Keratinocyte (primary cell): ENCODE results near the gene TUBE1. TPM values are rescaled to one million over a fixed set of nuclear protein-coding genes. Genes with fewer than 3 reads are reported as not detected.

ENCODE experiments used
- DNase-seq: peaks from one replicate; pipeline ENCODE4 v3.0.0-alpha.2; 2011; ENCODE audit warnings: low read depth, missing footprints, low spot score
- FAIRE-seq: peaks from 2 replicates; lab custom pipeline; 2011; peaks lifted over from hg19 to GRCh38; lab: Jason Lieb, UNC
- H2AFZ ChIP-seq: 2 replicates; pipeline ENCODE4 v1.6.0; 2012; ENCODE audit warnings: low read length, control low read depth, inconsistent platforms; ENCODE audit not compliant: control insufficient read depth
- H3K27ac ChIP-seq: 2 replicates; pipeline ENCODE4 v1.5.1; 2011; ENCODE audit warnings: low read length; ENCODE audit not compliant: control insufficient read depth, insufficient read depth
- H3K27me3 ChIP-seq: 3 replicates; pipeline ENCODE4 v1.6.0; 2011; ENCODE audit warnings: low read length; ENCODE audit not compliant: control insufficient read depth, insufficient read depth; ENCODE audit errors: extremely low read depth
- H3K36me3 ChIP-seq, 2 experiments: 2 replicates in 1 of 2; 3 replicates in 1 of 2; pipeline ENCODE4 v1.5.1; 2011; ENCODE audit warnings: low read length in 2 of 2, mild to moderate bottlenecking in 1 of 2; ENCODE audit not compliant: control insufficient read depth in 2 of 2, insufficient read depth in 2 of 2; ENCODE audit errors: extremely low read depth in 1 of 2
- H3K4me1 ChIP-seq: 3 replicates; pipeline ENCODE4 v1.5.1; 2011; ENCODE audit warnings: low read length; ENCODE audit not compliant: control insufficient read depth, insufficient read depth; ENCODE audit errors: extremely low read depth
- H3K4me2 ChIP-seq: 3 replicates; pipeline ENCODE4 v1.6.0; 2011; ENCODE audit warnings: low read depth, low read length; ENCODE audit not compliant: control insufficient read depth, insufficient read depth; ENCODE audit errors: extremely low read depth
- H3K4me3 ChIP-seq, 3 experiments: fragments of 200-600 bp in 1 of 3; sonication (generic) in 1 of 3; 2 replicates in 2 of 3; 3 replicates in 1 of 3; pipeline ENCODE4 v1.5.1; 2011 to 2016; ENCODE audit warnings: low read length in 3 of 3, mild to moderate bottlenecking in 3 of 3, control low read depth in 2 of 3, inconsistent platforms in 1 of 3, low read depth in 1 of 3, mixed read lengths in 1 of 3, mixed run types in 1 of 3, moderate library complexity in 1 of 3; ENCODE audit not compliant: control insufficient read depth in 2 of 3, insufficient read depth in 2 of 3; ENCODE audit errors: extremely low read depth in 1 of 3
- H3K79me2 ChIP-seq: 2 replicates; pipeline ENCODE4 v1.6.0; 2012; ENCODE audit warnings: low read length; ENCODE audit not compliant: control insufficient read depth, insufficient read depth
- H3K9ac ChIP-seq: 3 replicates; pipeline ENCODE4 v1.6.0; 2011; ENCODE audit warnings: low read length; ENCODE audit not compliant: control insufficient read depth, insufficient read depth; ENCODE audit errors: extremely low read depth
- H3K9me1 ChIP-seq: 3 replicates; pipeline ENCODE4 v1.6.0; 2011; ENCODE audit warnings: low read length; ENCODE audit not compliant: control insufficient read depth, insufficient read depth; ENCODE audit errors: extremely low read depth
- H3K9me3 ChIP-seq: 2 replicates; pipeline ENCODE4 v1.5.1; 2012; ENCODE audit warnings: low read depth, low read length; ENCODE audit not compliant: control insufficient read depth
- H4K20me1 ChIP-seq: 3 replicates; pipeline ENCODE4 v1.6.0; 2011; ENCODE audit warnings: low read length; ENCODE audit not compliant: control insufficient read depth, insufficient read depth; ENCODE audit errors: extremely low read depth
- EZH2 ChIP-seq: IDR thresholded peaks from one replicate; pipeline ENCODE4 v1.6.1; 2012; ENCODE audit warnings: inconsistent platforms, mild to moderate bottlenecking, low read length, moderate library complexity
- dilution Hi-C: fragments of 300-500 bp; cut with MboI; formaldehyde crosslinking; loops from one replicate; pipeline ENCODE4 v1.7.0; 2020; ENCODE audit warnings: low sequenced_read_pairs; ENCODE audit not compliant: extremely low pct_ligation_motif_present
- polyA plus RNA-seq, 5 experiments: library from polyadenylated mRNA; depleted of rRNA in 3 of 5; stranded (reverse) in 3 of 5; stranded (forward) in 1 of 5; unstranded in 1 of 5; fragments of >200 nt; gene quantifications; 1 replicate in 1 of 5; 2 replicates in 3 of 5; 3 replicates in 1 of 5; pipeline versions ENCODE4 v1.2.1 to v1.2.3, GENCODE V29; 2011 to 2012; ENCODE audit warnings: missing spikeins in 2 of 5, low read depth in 1 of 5, low replicate concordance in 1 of 5
- TF ChIP-seq, protein P1 (sequence below), 3 experiments: IDR thresholded peaks in 1 of 3; conservative IDR thresholded peaks in 1 of 3; optimal IDR thresholded peaks in 1 of 3; 2 replicates in 2 of 3; 3 replicates in 1 of 3; pipeline versions ENCODE3 to v1.5.1; 2011; ENCODE audit warnings: low read length in 3 of 3, mild to moderate bottlenecking in 3 of 3, moderate library complexity in 2 of 3, control low read depth in 1 of 3, inconsistent platforms in 1 of 3; ENCODE audit not compliant: insufficient read depth in 2 of 3; ENCODE audit errors: extremely low read depth in 1 of 3

The TUBE1 gene
- polyA plus RNA-seq, 1 donor (not counting 4 experiments of a cell fraction or from before 2014, with no cell fraction given): 15.4 TPM

DNA sequence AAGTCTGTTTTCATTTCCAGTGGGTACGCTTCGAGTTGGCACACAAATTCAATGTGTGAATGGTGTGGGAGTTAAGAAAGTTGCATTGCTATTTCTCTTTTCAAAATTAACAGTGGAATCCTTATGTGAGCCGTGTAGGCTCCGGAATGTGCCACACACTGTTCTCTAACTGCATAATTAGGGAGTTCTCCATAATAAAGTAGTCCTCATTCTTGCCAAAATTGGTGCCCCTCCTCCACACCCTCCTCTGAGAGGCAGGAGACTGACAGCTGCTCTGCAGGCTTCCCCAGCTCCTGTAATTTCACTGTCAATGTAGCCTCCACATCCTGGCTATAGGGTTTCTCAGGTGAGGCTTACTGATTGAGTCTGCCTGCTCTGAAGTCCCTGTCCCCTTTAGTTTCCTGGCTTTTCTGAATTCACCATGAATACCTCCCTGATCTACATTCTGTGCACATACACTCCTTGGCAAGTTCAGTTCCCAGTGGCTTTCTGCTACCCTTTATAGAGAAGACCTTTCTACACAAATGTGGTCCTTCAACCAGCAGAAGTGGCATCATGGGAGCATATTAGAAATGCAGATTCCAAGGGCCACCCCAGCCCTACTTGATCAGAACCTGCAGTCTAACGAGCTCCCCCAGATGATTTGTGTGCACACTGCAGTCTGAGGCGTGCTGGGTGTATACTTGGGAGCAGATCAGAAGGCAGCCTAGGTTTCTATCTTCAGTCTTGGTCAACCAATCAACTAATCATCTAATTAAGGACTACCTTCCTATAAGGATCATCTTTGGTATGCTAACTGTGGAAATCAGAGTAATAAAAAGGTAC lies 53.3 kb downstream of the TUBE1 start:
- H3K4me1 ChIP-seq: peaks cover 4% of the 10 kb centered on the region
- H3K79me2 ChIP-seq: no peaks in the 10 kb centered on the region
- no peak overlapping the region for H3K9ac ChIP-seq
- no peak for DNase-seq
- H3K27me3 ChIP-seq: peaks cover 7% of the 10 kb centered on the region
- no peak overlapping the region for H2AFZ ChIP-seq
- no peaks in the 10 kb centered on the region for H3K36me3 ChIP-seq
- H3K9me3 ChIP-seq: no peaks in the 10 kb centered on the region
- no peak overlapping the region for H3K27ac ChIP-seq
- H4K20me1 ChIP-seq: no peaks in the 10 kb centered on the region
- FAIRE-seq: no peak
- TF ChIP-seq, protein P1, sequence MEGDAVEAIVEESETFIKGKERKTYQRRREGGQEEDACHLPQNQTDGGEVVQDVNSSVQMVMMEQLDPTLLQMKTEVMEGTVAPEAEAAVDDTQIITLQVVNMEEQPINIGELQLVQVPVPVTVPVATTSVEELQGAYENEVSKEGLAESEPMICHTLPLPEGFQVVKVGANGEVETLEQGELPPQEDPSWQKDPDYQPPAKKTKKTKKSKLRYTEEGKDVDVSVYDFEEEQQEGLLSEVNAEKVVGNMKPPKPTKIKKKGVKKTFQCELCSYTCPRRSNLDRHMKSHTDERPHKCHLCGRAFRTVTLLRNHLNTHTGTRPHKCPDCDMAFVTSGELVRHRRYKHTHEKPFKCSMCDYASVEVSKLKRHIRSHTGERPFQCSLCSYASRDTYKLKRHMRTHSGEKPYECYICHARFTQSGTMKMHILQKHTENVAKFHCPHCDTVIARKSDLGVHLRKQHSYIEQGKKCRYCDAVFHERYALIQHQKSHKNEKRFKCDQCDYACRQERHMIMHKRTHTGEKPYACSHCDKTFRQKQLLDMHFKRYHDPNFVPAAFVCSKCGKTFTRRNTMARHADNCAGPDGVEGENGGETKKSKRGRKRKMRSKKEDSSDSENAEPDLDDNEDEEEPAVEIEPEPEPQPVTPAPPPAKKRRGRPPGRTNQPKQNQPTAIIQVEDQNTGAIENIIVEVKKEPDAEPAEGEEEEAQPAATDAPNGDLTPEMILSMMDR (optimal IDR thresholded peaks at IDR 0.05 in 1 of 3, IDR thresholded peaks at IDR 0.05 in 1 of 3, conservative IDR thresholded peaks at IDR 0.05 in 1 of 3; ENCODE audit: extremely low read depth in 1 of 3, insufficient read depth in 2 of 3, low read length in 3 of 3): no peak
- TF ChIP-seq EZH2: no peak
- no peaks in the 10 kb centered on the region for H3K9me1 ChIP-seq
- H3K4me2 ChIP-seq: no peak overlapping the region
- no peak overlapping the region for H3K4me3 ChIP-seq
- dilution Hi-C loops: no loop called here

DNA sequence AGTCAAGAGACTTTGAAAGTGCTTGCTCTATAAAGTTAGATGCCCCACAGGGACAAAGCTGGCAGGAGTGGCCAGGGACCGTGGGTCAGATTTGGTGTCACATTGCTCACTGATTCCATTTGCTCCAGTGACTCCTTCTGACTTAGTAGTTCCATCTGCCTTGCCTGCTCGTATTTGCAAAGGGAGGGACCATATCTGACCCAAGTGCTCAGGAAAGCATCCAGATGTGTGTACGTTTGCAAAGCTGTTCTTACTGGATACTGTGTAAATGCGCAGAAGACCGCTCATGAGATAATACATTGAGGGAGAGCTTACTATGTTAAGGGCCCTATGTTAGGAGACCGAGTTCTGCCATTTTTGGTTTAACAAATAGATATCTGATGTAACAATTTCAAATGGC lies 54.6 kb downstream of the TUBE1 start:
- Histone ChIP-seq H3K9me1 (no peaks in the 10 kb centered on the region), H3K4me2 (no peak overlapping the region), H4K20me1 (no peaks in the 10 kb centered on the region), H3K4me1 (peaks cover 4% of the 10 kb centered on the region), H3K4me3 (no peak overlapping the region), H3K9me3 (no peaks in the 10 kb centered on the region), H3K9ac (no peak overlapping the region), H3K36me3 (no peaks in the 10 kb centered on the region), H3K79me2 (no peaks in the 10 kb centered on the region), H3K27ac (no peak overlapping the region), H2AFZ (no peak overlapping the region), H3K27me3 (peaks cover 7% of the 10 kb centered on the region)
- DNase-seq (no peak), FAIRE-seq (no peak)
- dilution Hi-C loops: no loop called here
- TF ChIP-seq, protein P1 (optimal IDR thresholded peaks at IDR 0.05 in 1 of 3, IDR thresholded peaks at IDR 0.05 in 1 of 3, conservative IDR thresholded peaks at IDR 0.05 in 1 of 3; ENCODE audit: extremely low read depth in 1 of 3, insufficient read depth in 2 of 3, low read length in 3 of 3): no peak
- TF ChIP-seq EZH2: no peak
